ENCODE measurements around the gene AGPS.
A peak's percentile ranks its signal among the peaks of the same experiment; 100 is the strongest.

The AGPS gene

GRCh38 chr2:177391822-177392372 lies 676 bp upstream of the AGPS start:
- H3K4me3 ChIP-seq (ENCODE audit: low read length), result peak overlapping the region; percentile 66

DNA sequence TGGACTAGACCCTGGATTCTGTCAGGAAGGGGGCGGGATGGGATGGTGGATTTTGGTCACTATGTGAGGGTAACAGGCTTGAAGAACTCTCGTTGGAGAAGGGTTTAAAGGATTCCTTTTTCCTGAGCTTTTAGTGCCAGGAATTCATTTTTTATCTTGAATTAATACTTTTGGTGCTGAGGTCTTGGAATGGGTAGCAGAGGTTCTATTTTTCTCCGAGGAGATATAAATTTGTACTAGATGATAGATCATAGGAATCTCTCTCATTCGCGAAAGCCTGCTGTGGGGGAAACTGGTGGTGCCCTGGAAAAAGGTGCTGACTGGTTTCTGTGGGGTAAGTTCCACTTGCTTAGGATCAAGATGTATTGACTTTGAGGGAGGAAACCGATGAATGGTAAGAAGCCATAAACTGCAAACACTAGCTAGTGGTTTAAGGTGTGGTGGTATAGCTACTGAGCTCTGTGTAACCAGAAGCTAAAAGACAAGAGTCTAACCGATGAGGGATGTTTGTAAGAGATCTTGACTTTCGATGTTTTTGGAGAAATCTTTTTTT lies 706 bp downstream of the AGPS start:
- peak overlapping the region; percentile 66 for H3K4me3 ChIP-seq (ENCODE audit: low read length)
- TF ChIP-seq, protein P1, sequence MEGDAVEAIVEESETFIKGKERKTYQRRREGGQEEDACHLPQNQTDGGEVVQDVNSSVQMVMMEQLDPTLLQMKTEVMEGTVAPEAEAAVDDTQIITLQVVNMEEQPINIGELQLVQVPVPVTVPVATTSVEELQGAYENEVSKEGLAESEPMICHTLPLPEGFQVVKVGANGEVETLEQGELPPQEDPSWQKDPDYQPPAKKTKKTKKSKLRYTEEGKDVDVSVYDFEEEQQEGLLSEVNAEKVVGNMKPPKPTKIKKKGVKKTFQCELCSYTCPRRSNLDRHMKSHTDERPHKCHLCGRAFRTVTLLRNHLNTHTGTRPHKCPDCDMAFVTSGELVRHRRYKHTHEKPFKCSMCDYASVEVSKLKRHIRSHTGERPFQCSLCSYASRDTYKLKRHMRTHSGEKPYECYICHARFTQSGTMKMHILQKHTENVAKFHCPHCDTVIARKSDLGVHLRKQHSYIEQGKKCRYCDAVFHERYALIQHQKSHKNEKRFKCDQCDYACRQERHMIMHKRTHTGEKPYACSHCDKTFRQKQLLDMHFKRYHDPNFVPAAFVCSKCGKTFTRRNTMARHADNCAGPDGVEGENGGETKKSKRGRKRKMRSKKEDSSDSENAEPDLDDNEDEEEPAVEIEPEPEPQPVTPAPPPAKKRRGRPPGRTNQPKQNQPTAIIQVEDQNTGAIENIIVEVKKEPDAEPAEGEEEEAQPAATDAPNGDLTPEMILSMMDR (IDR thresholded peaks at IDR 0.05; ENCODE audit: insufficient read depth, low read depth, low read length, missing control alignments), result no peak
- DNase-seq (ENCODE audit: low read depth), result peak; percentile 15

More at GRCh38 chr2:177391822-177392372, 676 bp upstream of the AGPS start:
- TF ChIP-seq, protein P1 (IDR thresholded peaks at IDR 0.05; ENCODE audit: insufficient read depth, low read depth, low read length, missing control alignments), result no peak
- no peak for DNase-seq (ENCODE audit: low read depth)

DNA sequence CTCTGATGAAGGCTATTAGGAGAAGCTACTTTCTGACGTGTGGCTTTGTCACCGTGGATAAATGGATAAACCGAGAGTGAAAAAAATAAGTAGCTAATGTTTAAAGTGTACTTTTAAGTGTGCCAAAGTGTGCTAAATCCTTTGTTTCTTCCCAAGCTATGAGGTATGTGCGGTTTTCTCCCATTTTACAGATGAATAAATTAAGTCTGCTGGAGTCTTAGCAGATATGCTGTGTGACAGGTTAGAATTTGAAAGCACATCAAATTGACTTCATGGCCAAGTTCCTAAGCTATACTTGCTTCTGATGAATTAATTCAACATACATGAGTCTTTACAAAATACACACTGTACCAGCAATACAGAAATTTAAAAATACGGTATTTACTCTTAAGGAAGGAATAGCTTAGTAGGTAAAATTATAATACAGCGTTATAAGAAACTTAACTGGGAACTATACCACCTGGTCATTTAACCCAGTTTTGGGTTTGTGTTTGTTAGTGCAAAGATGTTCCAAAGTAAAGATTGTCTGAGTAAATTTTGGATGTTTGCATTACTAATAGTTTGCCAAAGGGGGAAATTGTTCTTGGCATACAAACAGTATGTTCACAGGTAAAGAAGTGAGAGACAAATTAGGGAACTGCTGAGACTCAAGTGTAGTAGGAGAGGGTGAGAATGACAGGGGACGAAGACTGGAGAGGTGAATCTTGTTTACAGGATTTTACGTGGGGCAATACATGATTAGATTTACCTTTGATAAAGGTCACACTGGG lies 1.4 kb downstream of the AGPS start:
- H3K4me3 ChIP-seq (ENCODE audit: low read length), result peak overlapping the region; percentile 66
- TF ChIP-seq, protein P1 (IDR thresholded peaks at IDR 0.05; ENCODE audit: insufficient read depth, low read depth, low read length, missing control alignments), result no peak
- no peak for DNase-seq (ENCODE audit: low read depth)

- DNase-seq (ENCODE audit: low read depth), result no peak
- H3K4me3 ChIP-seq (ENCODE audit: low read length), result no peak overlapping the region
- TF ChIP-seq, protein P1 (IDR thresholded peaks at IDR 0.05; ENCODE audit: insufficient read depth, low read depth, low read length, missing control alignments), result no peak
Measured at GRCh38 chr2:177394594-177394973, 2.0 kb downstream of the AGPS start.

GRCh38 chr2:177395351-177396065 lies 2.9 kb downstream of the AGPS start:
- H3K4me3 ChIP-seq (ENCODE audit: low read length), result no peak overlapping the region
- TF ChIP-seq, protein P1 (IDR thresholded peaks at IDR 0.05; ENCODE audit: insufficient read depth, low read depth, low read length, missing control alignments), result no peak
- no peak for DNase-seq (ENCODE audit: low read depth)

DNA sequence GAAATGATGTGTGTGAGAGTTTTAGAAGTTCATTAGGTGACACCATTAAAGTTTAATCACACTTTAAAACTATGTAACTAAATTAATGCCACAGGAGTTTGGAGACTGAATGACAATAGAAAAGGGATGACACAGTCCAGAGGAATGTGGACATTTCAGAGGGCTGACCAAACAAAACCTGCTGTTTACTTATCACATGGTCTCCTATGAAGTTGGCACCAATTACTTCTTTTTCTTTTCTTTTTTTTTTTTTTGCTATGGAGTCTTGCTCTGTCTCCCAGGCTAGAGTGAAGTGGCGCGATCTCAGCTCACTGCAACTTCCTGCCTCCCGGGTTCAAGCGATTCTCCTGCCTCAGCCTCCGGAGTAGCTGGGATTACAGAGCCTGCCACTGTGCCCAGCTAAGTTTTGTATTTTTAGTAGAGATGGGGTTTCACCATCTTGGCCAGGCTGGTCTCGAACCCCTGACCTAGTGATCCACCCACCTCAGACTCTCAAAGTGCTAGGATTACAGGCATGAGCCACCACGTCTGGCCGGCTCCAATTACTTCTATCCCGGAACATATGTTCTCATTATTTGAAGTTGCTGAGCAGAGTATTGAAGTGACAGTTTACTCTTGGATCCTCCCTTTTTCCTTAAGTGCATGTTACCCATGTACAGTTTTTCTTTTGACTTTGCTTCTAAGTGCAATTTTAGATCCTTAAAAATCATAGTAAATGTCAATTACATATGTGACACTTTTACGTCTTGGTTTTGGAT lies 4.3 kb downstream of the AGPS start:
- H3K4me3 ChIP-seq (ENCODE audit: low read length), result no peak overlapping the region
- TF ChIP-seq, protein P1 (IDR thresholded peaks at IDR 0.05; ENCODE audit: insufficient read depth, low read depth, low read length, missing control alignments), result no peak
- DNase-seq (ENCODE audit: low read depth), result peak; percentile 81
